ENCODE data around the gene NUTM2E.
"Not testable (repeated sequence)": the region's sequence is repeated elsewhere in the genome, so short reads cannot be mapped to it uniquely, and the experiment has no call there.

The NUTM2E gene

DNA sequence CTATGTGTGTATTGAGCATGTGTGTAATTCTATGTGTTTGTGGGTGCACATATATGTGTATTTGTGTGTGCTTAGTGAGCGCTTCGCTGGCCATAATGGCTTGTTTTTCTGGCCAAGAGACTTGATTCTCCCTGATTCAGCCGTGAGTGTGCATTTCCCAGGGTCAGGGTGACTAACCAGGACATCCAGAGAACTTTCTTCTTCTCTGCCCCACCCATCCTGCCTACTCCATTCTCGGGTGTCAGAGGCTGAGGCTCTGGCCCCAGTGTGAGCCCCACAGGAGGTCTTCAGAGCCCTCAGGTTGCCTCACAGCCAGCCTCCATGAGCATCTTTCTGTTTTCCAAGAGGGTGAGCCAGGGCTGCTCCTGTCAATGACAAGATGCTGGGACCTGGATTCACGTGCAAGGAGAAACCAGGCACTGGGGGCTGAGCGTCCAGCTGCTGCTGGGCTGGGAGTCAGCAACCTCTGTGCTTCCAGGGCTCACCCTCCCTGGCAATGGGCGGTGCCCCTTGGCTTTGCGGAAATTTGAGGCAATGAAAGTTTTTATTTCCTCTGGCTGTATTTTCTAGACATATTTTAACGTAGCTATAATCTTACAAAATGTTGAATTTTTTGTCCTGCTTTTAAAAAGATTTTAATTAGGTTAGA is 40.5 kb downstream of the NUTM2E start:
- DNase-seq, result not testable (repeated sequence)

DNA sequence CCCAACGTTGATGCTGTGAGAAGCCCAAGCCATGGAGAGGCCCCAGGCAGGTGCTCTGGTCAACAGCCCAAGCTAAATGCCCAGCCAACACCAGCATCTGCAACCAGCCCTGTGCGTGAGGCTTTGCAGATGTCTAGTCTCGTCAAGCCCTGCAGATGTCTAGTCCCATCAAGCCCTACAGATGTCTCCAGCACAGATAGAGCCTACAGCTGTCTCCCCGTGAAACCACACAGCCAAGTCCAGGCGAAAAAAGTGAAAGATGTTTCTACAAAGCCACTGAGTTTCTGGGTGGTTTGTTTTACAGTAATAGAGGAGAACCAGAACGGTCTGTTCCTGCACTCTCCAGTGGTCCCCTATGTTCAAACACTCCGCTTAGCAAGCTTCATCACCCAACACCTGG is 41.5 kb downstream of the NUTM2E start:
- DNase-seq, result not testable (repeated sequence)

DNA sequence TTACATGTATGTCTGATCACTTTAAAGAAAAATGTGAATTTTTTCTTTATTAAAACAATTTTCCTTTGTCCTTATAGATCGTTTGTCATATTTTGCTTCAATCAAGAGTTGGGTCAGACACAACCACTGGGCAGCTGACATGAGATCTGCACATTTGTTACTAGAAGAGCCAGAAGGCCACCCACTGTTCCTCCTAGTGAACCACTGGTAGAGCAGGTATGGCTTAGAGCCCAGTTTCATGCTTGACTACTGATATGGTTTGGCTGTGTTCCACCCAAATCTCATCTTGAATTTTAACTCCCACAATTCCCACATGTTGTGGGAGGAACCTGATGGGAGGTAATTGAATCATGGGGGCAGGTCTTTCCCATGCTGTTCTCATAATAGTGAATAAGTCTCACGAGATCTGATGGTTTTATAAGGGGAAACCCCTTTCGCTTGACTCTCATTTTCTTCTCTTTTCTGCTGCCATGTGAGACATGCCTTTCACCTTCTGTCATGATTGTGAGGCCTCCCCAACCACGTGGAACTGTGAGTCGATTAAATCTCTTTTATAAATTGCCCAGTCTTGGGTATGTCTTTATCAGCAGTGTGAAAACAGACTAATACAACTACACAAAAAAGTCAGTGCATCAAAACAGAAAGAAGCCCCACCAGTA is 43.0 kb downstream of the NUTM2E start:
- not testable (repeated sequence) for DNase-seq

DNA sequence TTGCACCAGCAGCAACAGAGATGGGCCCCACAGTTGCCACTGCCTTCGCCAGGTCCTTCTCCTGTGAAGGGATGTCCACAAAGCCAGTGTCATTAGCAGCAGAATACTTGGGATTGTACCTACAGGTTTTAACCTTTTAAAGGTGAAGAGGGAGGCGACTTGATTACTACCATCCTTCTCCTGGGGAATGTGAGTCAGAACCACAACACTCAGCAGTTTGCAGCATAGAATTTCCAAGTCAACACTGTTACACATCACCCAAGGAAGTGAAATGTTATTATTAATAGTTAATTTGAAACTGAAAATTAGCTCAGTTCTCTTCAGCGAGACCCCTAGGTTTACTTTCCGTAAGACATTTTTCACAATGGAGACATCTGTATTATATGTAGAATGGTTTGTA is 45.2 kb downstream of the NUTM2E start:
- not testable (repeated sequence) for DNase-seq

All from femur (tissue), 1 donor.